DOHH2 (cell line): ENCODE results near the gene SPON2.

ENCODE experiments used
- H3F3A ChIP-seq: fragments of 200-600 bp; sonication (generic), shearing (Covaris generic); 2 replicates; pipeline ENCODE4 v1.6.0; 2016; ENCODE audit warnings: antibody characterized with exemption, mild to moderate bottlenecking; ENCODE audit not compliant: control insufficient read depth, insufficient read depth
- H3K27ac ChIP-seq: fragments of 200-600 bp; sonication (generic); 2 replicates; pipeline ENCODE4 v1.5.1; 2014; ENCODE audit warnings: low read depth, mild to moderate bottlenecking, low read length, moderate library complexity
- H3K27me3 ChIP-seq: fragments of 200-600 bp; sonication (generic); 2 replicates; pipeline ENCODE4 v1.6.1; 2014; ENCODE audit warnings: mild to moderate bottlenecking, low read length, mixed read lengths; ENCODE audit not compliant: control insufficient read depth
- H3K36me3 ChIP-seq: fragments of 200-600 bp; sonication (generic); 2 replicates; pipeline ENCODE4 v1.6.1; 2014; ENCODE audit warnings: mild to moderate bottlenecking, low read length, moderate library complexity, mixed read lengths; ENCODE audit not compliant: control insufficient read depth
- H3K4me1 ChIP-seq: fragments of 200-600 bp; sonication (generic); 2 replicates; pipeline ENCODE4 v1.6.1; 2014; ENCODE audit warnings: mild to moderate bottlenecking, low read length, mixed read lengths; ENCODE audit not compliant: control insufficient read depth
- H3K4me2 ChIP-seq: fragments of 200-600 bp; sonication (generic); 2 replicates; pipeline ENCODE4 v1.6.0; 2014; ENCODE audit warnings: mild to moderate bottlenecking, low read length, moderate library complexity
- H3K4me3 ChIP-seq: fragments of 200-600 bp; sonication (generic); 2 replicates; pipeline ENCODE4 v1.5.1; 2014; ENCODE audit warnings: mild to moderate bottlenecking, low read length, mixed read lengths
- H3K79me2 ChIP-seq: fragments of 200-600 bp; sonication (generic); 2 replicates; pipeline ENCODE4 v1.6.1; 2014; ENCODE audit warnings: mild to moderate bottlenecking, low read length, mixed read lengths; ENCODE audit not compliant: control insufficient read depth
- H3K9me2 ChIP-seq: fragments of 200-600 bp; sonication (generic); replicated peaks from 2 replicates; pipeline ENCODE4 v1.6.1; 2014; ENCODE audit warnings: mild to moderate bottlenecking, low read length, mixed read lengths; ENCODE audit not compliant: control insufficient read depth
- H3K9me3 ChIP-seq: fragments of 200-600 bp; sonication (generic); 2 replicates; pipeline ENCODE4 v1.6.1; 2014; ENCODE audit warnings: antibody characterized with exemption, low read length, mixed read lengths; ENCODE audit not compliant: control insufficient read depth, insufficient read depth
- H4K20me1 ChIP-seq: fragments of 200-600 bp; sonication (generic); 2 replicates; pipeline ENCODE4 v1.6.0; 2014; ENCODE audit warnings: low read depth, mild to moderate bottlenecking, antibody characterized with exemption, low read length, moderate library complexity; ENCODE audit not compliant: control insufficient read depth, insufficient read depth
- EZH2phosphoT487 ChIP-seq: fragments of 200-600 bp; sonication (generic); IDR thresholded peaks from 2 replicates; pipeline ENCODE4 v1.6.1; 2017; ENCODE audit warnings: borderline replicate concordance, mild to moderate bottlenecking, antibody characterized with exemption, low read length, moderate library complexity, mixed read lengths
- TF ChIP-seq, protein P1 (sequence below): fragments of 200-600 bp; sonication (generic); IDR thresholded peaks from one replicate; pipeline ENCODE4 v1.5.1; 2014; ENCODE audit warnings: antibody characterized with exemption, mild to moderate bottlenecking, low read depth, low read length; ENCODE audit not compliant: poor library complexity, severe bottlenecking

Gene SPON2

DNA sequence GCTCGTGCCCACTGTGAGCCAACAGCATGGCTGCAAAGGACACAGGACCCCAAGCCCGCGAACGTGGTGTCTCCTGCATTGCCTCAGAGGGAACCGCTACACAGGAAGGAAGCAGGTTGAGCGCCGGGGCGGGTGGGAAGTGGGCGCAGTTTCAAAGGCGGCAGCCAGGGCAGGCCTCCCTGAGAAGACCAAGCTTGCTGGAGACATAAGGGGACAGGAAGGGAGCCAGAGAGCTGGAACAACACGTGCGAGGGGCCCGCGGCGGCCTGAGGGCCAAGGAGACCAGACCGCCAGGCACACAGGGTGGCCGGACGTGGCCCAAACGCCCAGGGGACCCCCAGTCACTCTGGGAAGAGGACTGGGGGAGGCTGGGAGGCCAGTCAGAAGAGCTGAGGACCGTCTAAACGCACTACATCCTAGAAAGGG, 44.5 kb upstream of the SPON2 start:
- H3K79me2 ChIP-seq: peaks cover 56% of the 10 kb centered on the region
- H3K9me2 ChIP-seq: no peaks in the 10 kb centered on the region
- H3K4me2 ChIP-seq: peak overlapping the region; percentile 82
- H3K27ac ChIP-seq: peak overlapping the region; percentile 99
- H3F3A ChIP-seq: peaks cover 56% of the 10 kb centered on the region
- H3K4me1 ChIP-seq: peaks cover 73% of the 10 kb centered on the region
- H3K27me3 ChIP-seq: no peaks in the 10 kb centered on the region
- H3K9me3 ChIP-seq: no peaks in the 10 kb centered on the region
- no peaks in the 10 kb centered on the region for H4K20me1 ChIP-seq
- peaks cover 80% of the 10 kb centered on the region for H3K36me3 ChIP-seq
- TF ChIP-seq EZH2phosphoT487: no peak
- TF ChIP-seq, protein P1, sequence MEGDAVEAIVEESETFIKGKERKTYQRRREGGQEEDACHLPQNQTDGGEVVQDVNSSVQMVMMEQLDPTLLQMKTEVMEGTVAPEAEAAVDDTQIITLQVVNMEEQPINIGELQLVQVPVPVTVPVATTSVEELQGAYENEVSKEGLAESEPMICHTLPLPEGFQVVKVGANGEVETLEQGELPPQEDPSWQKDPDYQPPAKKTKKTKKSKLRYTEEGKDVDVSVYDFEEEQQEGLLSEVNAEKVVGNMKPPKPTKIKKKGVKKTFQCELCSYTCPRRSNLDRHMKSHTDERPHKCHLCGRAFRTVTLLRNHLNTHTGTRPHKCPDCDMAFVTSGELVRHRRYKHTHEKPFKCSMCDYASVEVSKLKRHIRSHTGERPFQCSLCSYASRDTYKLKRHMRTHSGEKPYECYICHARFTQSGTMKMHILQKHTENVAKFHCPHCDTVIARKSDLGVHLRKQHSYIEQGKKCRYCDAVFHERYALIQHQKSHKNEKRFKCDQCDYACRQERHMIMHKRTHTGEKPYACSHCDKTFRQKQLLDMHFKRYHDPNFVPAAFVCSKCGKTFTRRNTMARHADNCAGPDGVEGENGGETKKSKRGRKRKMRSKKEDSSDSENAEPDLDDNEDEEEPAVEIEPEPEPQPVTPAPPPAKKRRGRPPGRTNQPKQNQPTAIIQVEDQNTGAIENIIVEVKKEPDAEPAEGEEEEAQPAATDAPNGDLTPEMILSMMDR: no peak
- peak overlapping the region; percentile 51 for H3K4me3 ChIP-seq

DNA sequence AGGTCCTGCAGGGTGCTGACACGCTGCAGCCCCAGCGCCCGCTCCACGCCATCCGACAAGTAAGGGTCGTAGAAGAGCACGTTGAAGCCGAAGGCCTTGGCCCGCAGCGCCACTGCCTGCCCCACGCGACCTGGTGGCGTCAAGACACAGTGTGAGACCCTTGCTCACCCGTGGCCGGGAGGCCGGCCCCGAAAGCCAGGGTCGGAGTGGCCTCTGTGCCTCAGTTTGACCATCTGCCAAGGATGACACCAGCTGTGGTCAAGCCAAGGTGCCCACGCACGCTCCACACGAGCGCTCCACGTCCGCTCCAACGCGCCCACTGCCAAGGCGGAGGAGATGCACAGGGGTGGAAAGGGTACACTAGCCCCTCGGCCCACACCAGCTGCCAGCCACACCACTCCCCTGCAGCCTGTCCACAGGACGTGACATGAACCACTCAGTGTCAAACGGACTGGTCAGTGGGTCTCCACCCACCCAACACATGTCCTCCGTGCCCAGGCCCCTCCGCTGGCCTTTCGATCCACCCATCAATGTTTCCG, 43.8 kb upstream of the SPON2 start:
- Histone ChIP-seq H3K9me3 (no peaks in the 10 kb centered on the region), H3K36me3 (peaks cover 77% of the 10 kb centered on the region), H3K4me2 (peak overlapping the region; percentile 82), H3K79me2 (peaks cover 53% of the 10 kb centered on the region), H3K27me3 (no peaks in the 10 kb centered on the region), H3K9me2 (no peaks in the 10 kb centered on the region), H3K27ac (peak overlapping the region; percentile 99), H4K20me1 (no peaks in the 10 kb centered on the region), H3K4me1 (peaks cover 66% of the 10 kb centered on the region), H3F3A (peaks cover 53% of the 10 kb centered on the region), H3K4me3 (peak overlapping the region; percentile 51)
- no peak for TF ChIP-seq EZH2phosphoT487
- TF ChIP-seq, protein P1: no peak

DNA sequence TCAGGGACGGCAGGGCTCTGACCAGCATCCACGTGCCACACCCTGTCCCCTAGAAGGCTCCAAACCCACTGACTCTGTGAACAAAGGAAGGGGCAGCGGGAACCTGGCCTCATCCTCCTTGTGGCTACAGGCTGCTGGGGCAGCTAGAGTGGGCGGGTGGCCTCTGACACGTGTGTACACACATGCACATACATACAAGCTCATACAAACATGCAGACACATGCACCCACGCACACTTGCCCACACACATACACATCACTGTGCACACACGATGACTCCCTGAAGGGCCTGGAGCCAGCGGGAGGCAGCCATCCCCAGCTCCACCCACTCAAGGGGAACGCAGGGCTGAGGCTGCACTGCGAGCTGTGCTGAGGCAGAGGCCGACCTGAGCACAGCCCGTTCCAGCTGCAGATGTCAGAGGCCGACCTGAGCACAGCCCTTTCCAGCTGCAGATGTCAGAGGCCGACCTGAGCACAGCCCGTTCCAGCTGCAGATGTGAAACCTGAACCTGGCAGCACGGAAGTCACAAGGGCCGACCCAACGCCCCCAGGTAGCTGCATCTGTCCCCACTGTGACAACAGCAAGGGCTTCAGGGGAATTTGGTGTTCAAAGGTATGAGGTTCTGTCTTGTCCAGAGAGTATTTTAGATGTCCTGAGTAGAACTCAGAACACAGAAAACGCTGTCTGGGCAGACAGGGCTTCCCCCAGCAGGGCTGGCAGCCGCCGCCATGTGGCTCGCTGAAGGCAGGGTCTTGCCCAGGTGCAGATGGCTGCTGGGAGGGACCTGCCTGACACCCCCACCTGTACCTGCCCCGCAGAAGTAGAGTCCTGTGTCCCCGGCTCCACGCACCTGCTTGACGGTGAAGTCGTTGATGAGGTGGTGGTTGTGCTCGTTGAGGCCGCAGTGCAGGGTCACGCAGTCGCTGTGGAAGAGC, 43.0 kb upstream of the SPON2 start:
- peak overlapping the region; percentile 82 for H3K4me2 ChIP-seq
- peaks cover 59% of the 10 kb centered on the region for H3K4me1 ChIP-seq
- no peaks in the 10 kb centered on the region for H3K9me3 ChIP-seq
- H3K27me3 ChIP-seq: no peaks in the 10 kb centered on the region
- H4K20me1 ChIP-seq: no peaks in the 10 kb centered on the region
- peaks cover 46% of the 10 kb centered on the region for H3F3A ChIP-seq
- peak overlapping the region; percentile 51 for H3K4me3 ChIP-seq
- no peaks in the 10 kb centered on the region for H3K9me2 ChIP-seq
- TF ChIP-seq EZH2phosphoT487: no peak
- TF ChIP-seq, protein P1: no peak
- peak overlapping the region; percentile 99 for H3K27ac ChIP-seq
- peaks cover 76% of the 10 kb centered on the region for H3K36me3 ChIP-seq
- peaks cover 45% of the 10 kb centered on the region for H3K79me2 ChIP-seq
